Large intestine (tissue), 3 donors: ENCODE data around the gene MED8. TPM values are rescaled to one million over a fixed set of nuclear protein-coding genes. Genes with fewer than 3 reads are reported as not detected.
"Not testable (repeated sequence)": the region's sequence is repeated elsewhere in the genome, so short reads cannot be mapped to it uniquely, and the experiment has no call there.

Experiments
- DNase-seq, 2 donors: peaks; one replicate each; pipeline versions ENCODE4 v3.0.0 to v3.0.0-alpha.2; 2013
- H3K27ac ChIP-seq: one replicate; pipeline ENCODE4 v1.5.1; 2013; ENCODE audit warnings: low read length
- H3K27me3 ChIP-seq: 2 replicates; pipeline ENCODE4 v1.6.1; 2013; ENCODE audit warnings: low read length; ENCODE audit not compliant: control insufficient read depth, insufficient read depth
- H3K36me3 ChIP-seq: 2 replicates; pipeline ENCODE4 v1.6.1; 2013; ENCODE audit warnings: low read length; ENCODE audit not compliant: control insufficient read depth, insufficient read depth
- H3K4me1 ChIP-seq: one replicate; pipeline ENCODE4 v1.6.1; 2013; ENCODE audit warnings: low read length; ENCODE audit not compliant: control insufficient read depth, insufficient read depth
- H3K4me3 ChIP-seq: one replicate; pipeline ENCODE4 v1.5.1; 2013; ENCODE audit warnings: low read length
- H3K9me3 ChIP-seq: one replicate; pipeline ENCODE4 v1.6.1; 2013; ENCODE audit warnings: mild to moderate bottlenecking, low read depth, low read length, moderate library complexity; ENCODE audit not compliant: control insufficient read depth
- WGBS: methylation state at CpG from one replicate; pipeline ENCODE4 v1.1.5; 2013; ENCODE audit warnings: low lambda C conversion rate; ENCODE audit not compliant: insufficient coverage; 5-methylcytosine and 5-hydroxymethylcytosine counted together
- polyA plus RNA-seq: library from polyadenylated mRNA; unstranded; fragments of 120-200 nt; gene quantifications from one replicate; pipeline ENCODE4 v1.2.1, GENCODE V29; 2013

MED8 gene
- polyA plus RNA-seq, 1 donor: 36.5 TPM

- DNase-seq: peak; percentile 83 to 91
- WGBS: no CpG with 5 or more reads among the region's 6 CpGs
Measured at GRCh38 chr1:43405219-43405875, 15.7 kb upstream of the MED8 start.

GRCh38 chr1:43404353-43404752, 14.8 kb upstream of the MED8 start:
- Histone ChIP-seq H3K4me3 (no peak overlapping the region), H3K27ac (no peak overlapping the region), H3K27me3 (no peaks in the 10 kb centered on the region), H3K36me3 (peaks cover 41% of the 10 kb centered on the region), H3K4me1 (peaks cover 6% of the 10 kb centered on the region), H3K9me3 (no peaks in the 10 kb centered on the region)
- DNase-seq: no peak
- WGBS: no CpG with 5 or more reads among the region's 6 CpGs

More at GRCh38 chr1:43405219-43405875, 15.7 kb upstream of the MED8 start:
- Histone ChIP-seq H3K4me3 (no peak overlapping the region), H3K27me3 (no peaks in the 10 kb centered on the region), H3K9me3 (no peaks in the 10 kb centered on the region), H3K4me1 (peaks cover 6% of the 10 kb centered on the region), H3K27ac (peak overlapping the region; percentile 33), H3K36me3 (peaks cover 41% of the 10 kb centered on the region)

GRCh38 chr1:43402089-43402865, 12.7 kb upstream of the MED8 start:
- DNase-seq: no peak
- H3K9me3 ChIP-seq: no peaks in the 10 kb centered on the region
- H3K27me3 ChIP-seq: no peaks in the 10 kb centered on the region
- H3K4me1 ChIP-seq: peaks cover 6% of the 10 kb centered on the region
- no peak overlapping the region for H3K4me3 ChIP-seq
- no peak overlapping the region for H3K27ac ChIP-seq
- peaks cover 28% of the 10 kb centered on the region for H3K36me3 ChIP-seq
- WGBS: 61% methylated on average over 2 of the region's 6 CpGs

GRCh38 chr1:43400441-43400840, 10.8 kb upstream of the MED8 start:
- DNase-seq, H3K4me1 ChIP-seq, H3K27me3 ChIP-seq, H3K9me3 ChIP-seq, H3K4me3 ChIP-seq, H3K27ac ChIP-seq: not testable (repeated sequence)
- H3K36me3 ChIP-seq: peaks cover 26% of the 10 kb centered on the region
- WGBS: 100% methylated on average over 3 of the region's 9 CpGs

- H3K9me3 ChIP-seq: no peaks in the 10 kb centered on the region
- H3K4me1 ChIP-seq: no peaks in the 10 kb centered on the region
- no peak overlapping the region for H3K27ac ChIP-seq
- DNase-seq: no peak
- no peak overlapping the region for H3K4me3 ChIP-seq
- WGBS: no CpG with 5 or more reads among the region's 3 CpGs
- H3K27me3 ChIP-seq: no peaks in the 10 kb centered on the region
- peaks cover 10% of the 10 kb centered on the region for H3K36me3 ChIP-seq
Measured at GRCh38 chr1:43398227-43398626, 8.6 kb upstream of the MED8 start.

- Histone ChIP-seq H3K4me1 (no peaks in the 10 kb centered on the region), H3K36me3 (peaks cover 8% of the 10 kb centered on the region), H3K4me3 (no peak overlapping the region), H3K9me3 (no peaks in the 10 kb centered on the region), H3K27me3 (no peaks in the 10 kb centered on the region), H3K27ac (no peak overlapping the region)
- no peak for DNase-seq
- no CpG with 5 or more reads among the region's 1 CpG for WGBS
Measured at GRCh38 chr1:43396059-43396458, 6.5 kb upstream of the MED8 start.

GRCh38 chr1:43395523-43395922, 5.9 kb upstream of the MED8 start:
- Histone ChIP-seq H3K36me3 (peaks cover 8% of the 10 kb centered on the region), H3K9me3 (no peaks in the 10 kb centered on the region), H3K4me3 (no peak overlapping the region), H3K4me1 (no peaks in the 10 kb centered on the region), H3K27ac (no peak overlapping the region), H3K27me3 (no peaks in the 10 kb centered on the region)
- WGBS: no CpG with 5 or more reads among the region's 4 CpGs
- DNase-seq: no peak

GRCh38 chr1:43392702-43393101, 3.1 kb upstream of the MED8 start:
- H3K4me1 ChIP-seq: peaks cover 3% of the 10 kb centered on the region
- H3K36me3 ChIP-seq: peaks cover 10% of the 10 kb centered on the region
- H3K27ac ChIP-seq: no peak overlapping the region
- DNase-seq: no peak
- no peaks in the 10 kb centered on the region for H3K27me3 ChIP-seq
- WGBS: 60% methylated on average over 1 of the region's 3 CpGs
- H3K9me3 ChIP-seq: no peaks in the 10 kb centered on the region
- no peak overlapping the region for H3K4me3 ChIP-seq

GRCh38 chr1:43388613-43389012, 987 bp downstream of the MED8 start:
- DNase-seq: no peak
- Histone ChIP-seq H3K27ac (no peak overlapping the region), H3K27me3 (no peaks in the 10 kb centered on the region), H3K36me3 (peaks cover 43% of the 10 kb centered on the region), H3K9me3 (no peaks in the 10 kb centered on the region), H3K4me1 (peaks cover 3% of the 10 kb centered on the region), H3K4me3 (peak overlapping the region; percentile 72)
- WGBS: 19% methylated on average over 2 of the region's 3 CpGs

- H3K36me3 ChIP-seq: peaks cover 47% of the 10 kb centered on the region
- no peak overlapping the region for H3K4me3 ChIP-seq
- no peak overlapping the region for H3K27ac ChIP-seq
Measured at GRCh38 chr1:43387976-43388599, 1.5 kb downstream of the MED8 start.

More at GRCh38 chr1:43387976-43388599, 1.5 kb downstream of the MED8 start:
- 100% methylated on average over 1 of the region's 4 CpGs for WGBS
- DNase-seq: no peak
- H3K9me3 ChIP-seq: no peaks in the 10 kb centered on the region
- peaks cover 3% of the 10 kb centered on the region for H3K4me1 ChIP-seq
- no peaks in the 10 kb centered on the region for H3K27me3 ChIP-seq
